Mononuclear cell (primary cell): Measurements from ENCODE around the gene SUPT5H. TPM values are rescaled to one million over a fixed set of nuclear protein-coding genes. Genes with fewer than 3 reads are reported as not detected.

Experiments
- H3K27me3 ChIP-seq: 2 replicates; pipeline ENCODE4 v1.6.0; 2011; ENCODE audit warnings: low read length, control low read depth; ENCODE audit not compliant: insufficient read depth
- H3K4me1 ChIP-seq: 2 replicates; pipeline ENCODE4 v1.5.1; 2011; ENCODE audit warnings: mild to moderate bottlenecking, low read length, control low read depth; ENCODE audit not compliant: insufficient read depth
- H3K4me3 ChIP-seq: 2 replicates; pipeline ENCODE4 v1.5.1; 2011; ENCODE audit warnings: mild to moderate bottlenecking, low read length, moderate library complexity
- H3K9me3 ChIP-seq: 2 replicates; pipeline ENCODE4 v1.5.1; 2011; ENCODE audit warnings: low read depth, mild to moderate bottlenecking, control low read depth, low read length
- total RNA-seq: library from RNA; depleted of rRNA; stranded (reverse); fragments of >200 nt; gene quantifications from one replicate; pipeline ENCODE4 v1.2.3, GENCODE V29; 2012

Gene SUPT5H
- total RNA-seq, 1 donor = 124 TPM

DNA sequence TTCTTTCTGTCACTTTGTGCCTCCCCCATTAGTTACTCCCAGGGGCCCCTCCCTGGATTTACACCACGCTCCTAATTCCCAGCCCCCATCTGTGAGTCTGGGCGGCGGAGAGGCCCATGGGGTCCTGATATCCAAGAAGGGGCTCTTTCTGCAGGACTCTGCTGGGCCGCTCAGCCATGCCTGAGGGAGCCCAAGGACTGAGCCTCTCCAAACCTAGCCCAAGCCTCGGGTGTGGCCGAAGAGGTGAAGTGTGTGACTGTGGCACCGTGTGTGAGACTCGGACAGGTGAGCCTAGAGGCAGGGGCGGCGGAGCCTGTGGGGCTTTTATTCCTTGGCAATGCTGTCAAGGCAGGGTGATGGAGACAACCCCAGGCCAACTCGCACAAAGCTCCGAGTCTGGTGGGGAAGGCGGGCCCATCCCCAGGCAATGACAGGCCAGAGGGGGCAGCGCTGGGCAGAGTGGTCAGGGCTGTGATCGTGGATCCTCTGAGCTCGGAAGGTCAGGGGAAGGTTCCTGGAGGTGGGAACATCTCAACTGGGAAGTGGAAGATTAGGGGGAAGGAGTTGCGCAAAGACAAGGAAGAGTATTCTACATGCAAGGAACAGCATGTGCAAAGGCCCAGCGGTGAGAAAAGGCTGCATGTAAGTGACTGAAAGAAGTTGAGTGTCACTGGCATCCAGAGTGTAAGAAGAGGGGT, 31.3 kb upstream of the SUPT5H start:
- Histone ChIP-seq H3K4me1 (peaks cover 27% of the 10 kb centered on the region), H3K9me3 (no peaks in the 10 kb centered on the region), H3K4me3 (no peak overlapping the region), H3K27me3 (no peaks in the 10 kb centered on the region)

DNA sequence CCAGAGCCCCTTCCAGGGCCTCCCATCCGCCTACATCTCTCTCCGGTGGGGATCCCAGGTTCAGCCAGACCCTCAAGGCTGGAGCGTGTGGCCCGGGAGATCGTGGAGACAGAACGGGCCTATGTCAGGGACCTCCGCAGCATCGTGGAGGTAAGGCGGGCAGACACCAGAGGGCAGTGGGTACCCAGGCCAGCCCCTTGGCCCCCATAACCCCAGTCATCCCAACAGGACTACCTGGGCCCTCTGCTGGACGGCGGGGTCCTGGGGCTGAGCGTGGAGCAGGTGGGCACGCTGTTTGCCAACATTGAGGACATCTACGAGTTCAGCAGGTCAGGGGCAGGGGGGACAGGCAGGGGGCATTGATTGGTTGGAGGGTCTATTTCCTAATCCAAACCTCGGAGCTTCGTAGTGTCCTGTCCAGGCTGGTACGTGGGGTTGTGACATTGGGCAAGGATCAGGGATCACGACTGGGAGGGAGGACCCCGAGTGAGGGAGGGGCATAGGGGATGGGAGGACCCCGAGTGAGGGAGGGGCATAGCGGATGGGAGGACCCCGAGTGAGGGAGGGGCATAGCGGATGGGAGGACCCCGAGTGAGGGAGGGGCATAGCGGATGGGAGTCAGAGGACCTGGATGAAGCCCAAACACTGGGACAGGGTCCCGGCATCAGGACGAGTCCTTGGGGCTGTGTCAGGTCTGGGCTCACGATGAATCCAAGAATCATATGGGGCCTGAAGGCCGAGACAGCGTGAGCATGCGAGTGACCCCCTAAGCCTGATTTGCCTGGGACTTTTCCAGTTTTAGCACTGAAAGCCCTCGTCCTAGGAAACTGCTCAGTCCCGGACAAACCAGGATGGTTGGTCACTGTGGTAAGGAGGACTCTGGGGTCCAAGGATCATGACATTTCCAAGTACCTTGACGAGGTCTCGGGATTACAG, 30.0 kb upstream of the SUPT5H start:
- Histone ChIP-seq H3K9me3 (no peaks in the 10 kb centered on the region), H3K4me3 (no peak overlapping the region), H3K27me3 (no peaks in the 10 kb centered on the region), H3K4me1 (peaks cover 25% of the 10 kb centered on the region)

DNA sequence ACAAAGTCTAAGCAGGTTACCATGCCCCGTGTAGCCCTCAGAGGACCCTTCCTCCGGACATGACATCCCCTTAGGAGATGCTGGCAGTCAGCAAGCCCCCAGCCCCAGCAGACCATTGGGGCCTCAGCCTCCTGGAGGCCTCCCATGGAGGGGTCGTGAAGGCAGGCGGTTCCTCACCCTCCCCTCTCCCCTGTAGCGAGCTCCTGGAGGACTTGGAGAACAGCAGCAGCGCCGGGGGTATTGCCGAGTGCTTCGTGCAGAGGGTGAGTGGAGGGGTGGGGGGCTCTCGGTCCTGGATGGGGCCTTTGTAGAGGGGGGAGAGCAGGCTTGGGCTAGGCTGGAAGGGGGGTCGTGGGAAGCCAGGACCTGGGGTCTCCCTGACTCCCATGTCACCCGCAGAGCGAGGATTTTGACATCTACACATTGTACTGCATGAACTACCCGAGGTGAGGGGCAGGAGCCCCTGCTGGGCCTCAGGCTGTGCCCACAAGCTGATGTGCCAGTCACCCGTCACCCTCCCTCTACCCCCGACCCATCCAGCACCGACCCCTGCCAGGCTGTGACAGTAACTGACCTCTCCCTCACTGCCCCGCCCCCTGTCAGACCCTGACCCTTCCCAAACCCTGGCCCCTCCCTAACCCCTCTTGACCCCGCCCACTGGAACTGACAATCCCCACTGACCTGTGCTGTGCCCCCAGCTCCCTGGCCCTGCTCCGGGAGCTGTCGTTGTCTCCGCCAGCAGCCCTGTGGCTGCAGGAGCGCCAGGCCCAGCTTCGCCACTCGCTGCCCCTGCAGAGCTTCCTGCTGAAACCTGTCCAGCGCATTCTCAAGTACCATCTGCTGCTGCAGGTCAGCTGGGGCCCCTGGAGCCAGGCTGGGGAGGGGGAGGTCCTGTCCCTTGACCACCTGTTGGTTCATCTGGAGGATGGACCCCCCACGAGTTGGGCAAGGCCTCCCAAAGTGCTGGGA, 28.9 kb upstream of the SUPT5H start:
- Histone ChIP-seq H3K4me3 (no peak overlapping the region), H3K4me1 (peaks cover 14% of the 10 kb centered on the region), H3K9me3 (no peaks in the 10 kb centered on the region), H3K27me3 (no peaks in the 10 kb centered on the region)

GRCh38 chr19:39417463-39418181, 27.8 kb upstream of the SUPT5H start:
- H3K27me3 ChIP-seq = no peaks in the 10 kb centered on the region
- no peaks in the 10 kb centered on the region for H3K9me3 ChIP-seq
- H3K4me3 ChIP-seq = no peak overlapping the region
- peaks cover 10% of the 10 kb centered on the region for H3K4me1 ChIP-seq

DNA sequence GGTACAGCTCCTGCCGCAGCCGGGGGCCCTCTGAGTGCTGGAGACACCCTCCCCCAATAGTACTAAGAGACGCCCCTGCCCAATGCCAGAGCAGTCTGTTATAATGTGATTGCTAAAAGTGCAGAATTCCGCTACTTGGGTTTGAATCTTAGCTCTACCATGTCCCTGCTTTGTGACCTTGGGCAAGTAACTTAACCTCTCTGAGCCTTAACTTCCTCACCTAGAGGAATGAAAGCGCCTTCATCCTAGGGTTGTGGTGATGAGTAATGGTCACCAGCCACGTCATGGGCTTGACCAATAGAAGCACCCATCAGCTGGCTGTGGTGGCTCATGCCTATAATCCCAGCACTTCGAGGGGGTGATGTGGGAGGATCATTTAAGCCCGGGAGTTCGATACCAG, 26.4 kb upstream of the SUPT5H start:
- Histone ChIP-seq H3K4me1 (peaks cover 5% of the 10 kb centered on the region), H3K4me3 (no peak overlapping the region), H3K9me3 (no peaks in the 10 kb centered on the region), H3K27me3 (no peaks in the 10 kb centered on the region)

GRCh38 chr19:39420769-39421168, 24.6 kb upstream of the SUPT5H start:
- no peak overlapping the region for H3K4me3 ChIP-seq
- no peaks in the 10 kb centered on the region for H3K9me3 ChIP-seq
- no peaks in the 10 kb centered on the region for H3K27me3 ChIP-seq
- H3K4me1 ChIP-seq = no peaks in the 10 kb centered on the region

DNA sequence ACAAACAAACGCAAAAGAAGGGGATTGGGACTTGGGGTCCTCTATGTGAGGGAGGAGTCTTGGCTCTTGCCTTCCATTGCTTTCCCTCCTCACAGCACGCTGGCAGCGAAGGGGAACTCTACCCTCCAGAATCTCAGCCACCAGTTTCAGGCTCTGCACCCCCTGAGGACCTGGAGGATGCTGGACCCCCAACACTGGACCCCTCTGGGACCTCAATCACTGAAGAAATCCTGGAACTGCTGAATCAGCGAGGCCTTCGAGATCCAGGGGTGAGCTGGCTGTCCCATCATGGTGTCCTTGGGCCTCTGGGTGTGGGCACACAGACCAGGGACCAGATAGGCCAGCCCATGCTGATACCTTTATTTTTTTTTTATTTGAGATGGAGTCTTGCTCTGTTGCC, 23.4 kb upstream of the SUPT5H start:
- Histone ChIP-seq H3K4me3 (no peak overlapping the region), H3K27me3 (no peaks in the 10 kb centered on the region), H3K9me3 (no peaks in the 10 kb centered on the region), H3K4me1 (no peaks in the 10 kb centered on the region)

DNA sequence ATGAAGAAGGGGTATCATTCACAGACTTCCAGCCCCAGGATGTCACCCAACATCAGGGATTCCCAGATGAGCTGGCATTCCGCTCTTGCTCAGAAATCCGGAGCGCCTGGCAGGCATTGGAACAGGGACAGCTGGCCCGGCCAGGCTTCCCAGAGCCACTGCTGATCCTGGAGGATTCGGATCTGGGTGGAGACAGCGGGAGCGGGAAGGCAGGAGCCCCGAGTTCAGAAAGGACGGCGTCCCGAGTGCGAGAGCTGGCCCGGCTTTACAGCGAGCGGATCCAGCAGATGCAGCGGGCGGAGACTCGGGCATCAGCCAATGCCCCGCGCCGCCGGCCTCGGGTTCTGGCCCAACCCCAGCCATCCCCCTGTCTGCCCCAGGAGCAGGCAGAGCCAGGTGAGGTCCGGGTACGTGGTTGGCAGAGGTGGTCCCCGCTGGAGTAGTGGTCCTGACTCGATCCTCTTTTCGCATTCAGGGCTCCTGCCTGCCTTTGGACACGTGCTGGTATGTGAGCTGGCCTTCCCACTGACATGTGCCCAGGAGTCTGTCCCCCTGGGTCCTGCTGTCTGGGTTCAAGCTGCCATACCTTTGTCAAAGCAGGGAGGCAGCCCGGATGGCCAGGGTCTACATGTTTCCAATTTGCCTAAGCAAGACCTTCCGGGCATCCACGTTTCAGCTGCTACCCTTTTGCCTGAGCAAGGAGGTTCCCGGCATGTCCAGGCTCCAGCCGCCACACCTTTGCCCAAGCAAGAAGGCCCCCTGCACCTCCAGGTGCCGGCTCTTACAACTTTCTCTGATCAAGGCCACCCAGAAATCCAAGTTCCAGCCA, 21.9 kb upstream of the SUPT5H start:
- H3K4me3 ChIP-seq = no peak overlapping the region
- no peaks in the 10 kb centered on the region for H3K27me3 ChIP-seq
- H3K9me3 ChIP-seq = no peaks in the 10 kb centered on the region
- no peaks in the 10 kb centered on the region for H3K4me1 ChIP-seq

DNA sequence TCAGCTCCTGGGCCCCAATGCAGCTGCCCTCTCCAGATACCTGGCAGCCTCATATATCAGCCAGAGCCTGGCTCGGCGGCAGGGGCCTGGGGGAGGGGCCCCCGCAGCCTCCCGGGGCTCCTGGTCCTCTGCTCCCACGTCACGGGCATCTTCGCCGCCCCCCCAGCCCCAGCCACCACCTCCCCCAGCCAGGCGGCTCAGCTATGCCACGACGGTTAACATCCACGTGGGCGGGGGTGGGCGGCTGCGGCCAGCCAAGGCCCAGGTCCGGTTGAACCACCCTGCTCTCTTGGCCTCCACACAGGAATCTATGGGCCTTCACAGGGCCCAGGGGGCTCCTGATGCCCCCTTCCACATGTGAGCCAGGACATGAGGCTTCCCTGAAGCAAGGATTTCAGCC, 20.4 kb upstream of the SUPT5H start:
- Histone ChIP-seq H3K27me3 (no peaks in the 10 kb centered on the region), H3K4me1 (no peaks in the 10 kb centered on the region), H3K9me3 (no peaks in the 10 kb centered on the region), H3K4me3 (no peak overlapping the region)

DNA sequence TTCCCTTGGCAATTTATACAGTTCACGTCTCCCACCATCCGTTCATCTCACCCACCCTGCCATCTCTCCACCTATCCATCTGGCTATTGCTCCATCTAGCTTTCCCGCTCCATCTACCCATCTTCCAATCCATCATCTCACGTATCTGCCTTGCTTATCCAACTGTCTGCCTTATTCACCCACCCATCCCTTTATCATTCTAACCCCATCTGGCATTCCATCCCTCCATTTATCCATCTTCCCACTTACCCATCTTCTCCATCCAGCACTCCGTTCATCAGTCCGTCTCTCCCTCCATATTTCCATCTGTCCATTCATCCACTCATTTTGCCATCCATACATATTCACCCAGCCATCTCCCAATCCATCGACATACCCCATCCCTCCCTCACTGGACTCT, 19.6 kb upstream of the SUPT5H start:
- Histone ChIP-seq H3K27me3 (no peaks in the 10 kb centered on the region), H3K4me1 (peaks cover 6% of the 10 kb centered on the region), H3K4me3 (no peak overlapping the region), H3K9me3 (no peaks in the 10 kb centered on the region)

GRCh38 chr19:39426170-39426569, 19.2 kb upstream of the SUPT5H start:
- Histone ChIP-seq H3K4me1 (peaks cover 9% of the 10 kb centered on the region), H3K27me3 (no peaks in the 10 kb centered on the region), H3K4me3 (no peak overlapping the region), H3K9me3 (no peaks in the 10 kb centered on the region)

DNA sequence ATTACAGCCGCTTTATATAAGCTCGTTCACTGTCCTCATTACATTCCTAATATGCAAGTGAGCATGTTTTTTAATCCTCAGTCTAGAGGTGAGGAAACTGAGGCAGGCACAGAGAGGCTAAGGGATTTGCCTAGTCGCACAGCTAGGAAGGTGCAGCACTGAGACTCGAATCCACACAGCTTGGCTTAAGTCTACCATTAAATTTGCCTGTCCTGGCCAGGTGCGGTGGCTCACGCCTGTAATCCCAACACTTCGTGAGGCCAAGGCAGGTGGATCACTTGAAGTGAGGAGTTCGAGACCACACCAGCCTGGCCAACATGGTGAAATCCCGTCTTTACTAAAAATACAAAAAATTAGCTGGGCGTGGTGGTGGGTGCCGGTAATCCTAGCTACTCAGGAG, 17.7 kb upstream of the SUPT5H start:
- Histone ChIP-seq H3K4me3 (no peak overlapping the region), H3K27me3 (no peaks in the 10 kb centered on the region), H3K9me3 (no peaks in the 10 kb centered on the region), H3K4me1 (peaks cover 12% of the 10 kb centered on the region)

DNA sequence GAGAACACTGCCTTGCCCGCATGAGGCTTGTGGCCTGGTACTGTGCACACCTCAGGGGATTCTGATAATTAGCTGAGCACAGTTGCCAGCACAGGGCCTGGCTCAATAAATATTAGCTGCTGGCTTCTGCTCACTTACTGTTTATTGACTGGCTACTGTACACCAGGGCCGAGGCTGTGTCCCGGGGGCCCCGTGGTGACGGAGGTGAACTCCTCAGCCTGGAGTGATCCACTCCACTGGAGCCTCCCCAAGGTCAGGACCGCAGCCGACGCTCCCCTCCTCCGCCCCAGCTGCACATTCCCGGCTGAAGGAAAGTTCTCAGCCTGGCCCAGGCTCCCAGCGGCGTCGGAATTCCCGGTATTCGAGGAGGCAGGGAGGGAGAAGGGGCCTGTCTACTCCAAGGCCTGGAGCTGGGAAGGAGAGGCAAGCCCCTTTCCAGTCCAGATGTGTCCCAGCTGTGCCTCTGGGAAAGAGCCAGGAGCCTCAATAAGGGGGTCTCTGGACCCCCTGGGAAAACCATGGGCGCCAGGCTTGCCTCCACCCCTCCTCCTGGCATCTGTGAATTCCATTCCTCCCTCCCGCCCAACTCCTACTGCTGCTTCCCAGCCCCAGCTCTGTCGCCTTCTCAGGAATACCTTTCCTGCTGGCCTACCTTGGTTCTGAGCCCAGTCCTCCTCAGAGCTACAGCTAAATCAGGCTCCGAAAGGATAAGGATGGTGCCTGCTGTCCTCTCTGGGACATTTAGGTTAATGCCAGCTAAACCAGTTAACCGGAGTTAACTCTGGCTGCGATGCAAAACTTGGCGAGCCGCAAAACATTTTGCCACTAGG, 16.9 kb upstream of the SUPT5H start:
- no peak overlapping the region for H3K4me3 ChIP-seq
- H3K4me1 ChIP-seq = peaks cover 14% of the 10 kb centered on the region
- no peaks in the 10 kb centered on the region for H3K27me3 ChIP-seq
- H3K9me3 ChIP-seq = no peaks in the 10 kb centered on the region
